Muscle of leg (tissue), 11 donors: Measurements from ENCODE around the gene KIF21A. TPM values are rescaled to one million over a fixed set of nuclear protein-coding genes. Genes with fewer than 3 reads are reported as not detected.

Source experiments
- DNase-seq: peaks from one replicate; pipeline ENCODE4 v3.0.0; 2013
- H3K27ac ChIP-seq: one replicate; pipeline ENCODE4 v1.5.1; 2013; ENCODE audit warnings: mild to moderate bottlenecking, low read length, control low read depth
- H3K27me3 ChIP-seq: one replicate; pipeline ENCODE4 v1.6.1; 2013; ENCODE audit warnings: low read length; ENCODE audit not compliant: control insufficient read depth, insufficient read depth
- H3K36me3 ChIP-seq: one replicate; pipeline ENCODE4 v1.6.1; 2013; ENCODE audit warnings: low read length; ENCODE audit not compliant: control insufficient read depth, insufficient read depth
- H3K4me1 ChIP-seq: one replicate; pipeline ENCODE4 v1.6.1; 2013; ENCODE audit warnings: low read length; ENCODE audit not compliant: control insufficient read depth, insufficient read depth
- H3K4me3 ChIP-seq: one replicate; pipeline ENCODE4 v1.5.1; 2013; ENCODE audit warnings: low read length, control low read depth
- H3K9me3 ChIP-seq: replicated peaks from 2 replicates; pipeline ENCODE4 v1.6.1; 2013; ENCODE audit warnings: low read depth, low read length; ENCODE audit not compliant: control insufficient read depth
- WGBS: methylation state at CpG from one replicate; pipeline ENCODE4 v1.1.5; 2013; ENCODE audit warnings: missing lambda C conversion rate; ENCODE audit not compliant: insufficient coverage; 5-methylcytosine and 5-hydroxymethylcytosine counted together
- polyA plus RNA-seq, 8 donors: library from polyadenylated mRNA; unstranded; fragments of 120-200 nt; gene quantifications; one replicate each; pipeline versions ENCODE4 v1.2.1 to v1.2.3, GENCODE V29; 2013; ENCODE audit warnings: inconsistent platforms in 1 of 8, low replicate concordance in 1 of 8; ENCODE audit not compliant: insufficient read length in 8 of 8, insufficient read depth in 1 of 8
- total RNA-seq: library from RNA; stranded (reverse); fragments of 120-200 nt; gene quantifications from one replicate; pipeline ENCODE4 v1.2.4, GENCODE V29; 2013

The KIF21A gene
- total and polyA plus RNA-seq, 9 donors = 3.2 to 6.7 (median 4.8) TPM

GRCh38 chr12:39368891-39369290, 74.0 kb downstream of the KIF21A start:
- WGBS = no CpG with 5 or more reads among the region's 2 CpGs
- no peaks in the 10 kb centered on the region for H3K27me3 ChIP-seq
- H3K27ac ChIP-seq = no peak overlapping the region
- no peaks in the 10 kb centered on the region for H3K4me1 ChIP-seq
- DNase-seq = no peak
- no peaks in the 10 kb centered on the region for H3K9me3 ChIP-seq
- no peak overlapping the region for H3K4me3 ChIP-seq
- H3K36me3 ChIP-seq = no peaks in the 10 kb centered on the region

GRCh38 chr12:39368096-39368495, 74.8 kb downstream of the KIF21A start:
- WGBS = no CpG with 5 or more reads among the region's 1 CpG
- no peak for DNase-seq
- Histone ChIP-seq H3K9me3 (no peaks in the 10 kb centered on the region), H3K27ac (no peak overlapping the region), H3K36me3 (no peaks in the 10 kb centered on the region), H3K27me3 (no peaks in the 10 kb centered on the region), H3K4me3 (no peak overlapping the region), H3K4me1 (no peaks in the 10 kb centered on the region)

GRCh38 chr12:39367494-39367893, 75.4 kb downstream of the KIF21A start:
- no peak for DNase-seq
- Histone ChIP-seq H3K4me1 (no peaks in the 10 kb centered on the region), H3K27ac (no peak overlapping the region)

GRCh38 chr12:39365364-39366001, 77.4 kb downstream of the KIF21A start:
- Histone ChIP-seq H3K4me1 (no peaks in the 10 kb centered on the region), H3K27ac (no peak overlapping the region), H3K9me3 (no peaks in the 10 kb centered on the region), H3K27me3 (no peaks in the 10 kb centered on the region), H3K4me3 (no peak overlapping the region), H3K36me3 (no peaks in the 10 kb centered on the region)
- no CpG with 5 or more reads among the region's 8 CpGs for WGBS
- DNase-seq = no peak

More at GRCh38 chr12:39367494-39367893, 75.4 kb downstream of the KIF21A start:
- Histone ChIP-seq H3K4me3 (no peak overlapping the region), H3K27me3 (no peaks in the 10 kb centered on the region), H3K36me3 (no peaks in the 10 kb centered on the region), H3K9me3 (no peaks in the 10 kb centered on the region)

GRCh38 chr12:39364196-39364595, 78.7 kb downstream of the KIF21A start:
- H3K36me3 ChIP-seq = no peaks in the 10 kb centered on the region
- no peak overlapping the region for H3K4me3 ChIP-seq
- no peaks in the 10 kb centered on the region for H3K9me3 ChIP-seq
- no peak for DNase-seq
- no peak overlapping the region for H3K27ac ChIP-seq
- WGBS = no CpG with 5 or more reads among the region's 2 CpGs
- no peaks in the 10 kb centered on the region for H3K4me1 ChIP-seq
- no peaks in the 10 kb centered on the region for H3K27me3 ChIP-seq

- H3K27ac ChIP-seq = no peak overlapping the region
- no peaks in the 10 kb centered on the region for H3K4me1 ChIP-seq
- no peak overlapping the region for H3K4me3 ChIP-seq
- no CpG with 5 or more reads among the region's 2 CpGs for WGBS
- DNase-seq = no peak
- no peaks in the 10 kb centered on the region for H3K36me3 ChIP-seq
- no peaks in the 10 kb centered on the region for H3K27me3 ChIP-seq
- H3K9me3 ChIP-seq = no peaks in the 10 kb centered on the region
Observed at GRCh38 chr12:39359645-39360044, 83.3 kb downstream of the KIF21A start.

GRCh38 chr12:39357041-39357440, 85.9 kb downstream of the KIF21A start:
- H3K36me3 ChIP-seq = no peaks in the 10 kb centered on the region
- DNase-seq = no peak
- no peaks in the 10 kb centered on the region for H3K9me3 ChIP-seq
- no peaks in the 10 kb centered on the region for H3K4me1 ChIP-seq
- no peak overlapping the region for H3K27ac ChIP-seq
- WGBS = 100% methylated on average over 1 of the region's 3 CpGs
- H3K4me3 ChIP-seq = no peak overlapping the region
- no peaks in the 10 kb centered on the region for H3K27me3 ChIP-seq

- H3K9me3 ChIP-seq = no peaks in the 10 kb centered on the region
- WGBS = no CpG with 5 or more reads among the region's 3 CpGs
- no peaks in the 10 kb centered on the region for H3K4me1 ChIP-seq
- DNase-seq = no peak
- H3K27ac ChIP-seq = no peak overlapping the region
- H3K36me3 ChIP-seq = no peaks in the 10 kb centered on the region
- no peak overlapping the region for H3K4me3 ChIP-seq
- no peaks in the 10 kb centered on the region for H3K27me3 ChIP-seq
Observed at GRCh38 chr12:39355841-39356240, 87.1 kb downstream of the KIF21A start.

GRCh38 chr12:39354955-39355354, 88.0 kb downstream of the KIF21A start:
- H3K36me3 ChIP-seq = no peaks in the 10 kb centered on the region

GRCh38 chr12:39352471-39353017, 90.4 kb downstream of the KIF21A start:
- no peaks in the 10 kb centered on the region for H3K4me1 ChIP-seq
- H3K4me3 ChIP-seq = no peak overlapping the region
- 100% methylated on average over 1 of the region's 3 CpGs for WGBS
- H3K27ac ChIP-seq = no peak overlapping the region
- H3K36me3 ChIP-seq = no peaks in the 10 kb centered on the region
- no peaks in the 10 kb centered on the region for H3K9me3 ChIP-seq
- H3K27me3 ChIP-seq = no peaks in the 10 kb centered on the region
- no peak for DNase-seq

More at GRCh38 chr12:39354955-39355354, 88.0 kb downstream of the KIF21A start:
- no peaks in the 10 kb centered on the region for H3K4me1 ChIP-seq
- H3K27ac ChIP-seq = no peak overlapping the region
- no peaks in the 10 kb centered on the region for H3K27me3 ChIP-seq
- H3K4me3 ChIP-seq = no peak overlapping the region
- no peak for DNase-seq
- H3K9me3 ChIP-seq = no peaks in the 10 kb centered on the region

- Histone ChIP-seq H3K4me3 (no peak overlapping the region), H3K27ac (no peak overlapping the region), H3K4me1 (no peaks in the 10 kb centered on the region), H3K9me3 (no peaks in the 10 kb centered on the region), H3K36me3 (no peaks in the 10 kb centered on the region), H3K27me3 (no peaks in the 10 kb centered on the region)
- no peak for DNase-seq
Observed at GRCh38 chr12:39351153-39351552, 91.8 kb downstream of the KIF21A start.
